HCT116 (cell line): Measurements from ENCODE around the gene LRRC66. TPM values are rescaled to one million over a fixed set of nuclear protein-coding genes. Genes with fewer than 3 reads are reported as not detected.

Source experiments
- ATAC-seq: fragments of 200-7000 bp; cut with Tn5 transposase; 2 replicates; pipeline ENCODE4 v1.9.1; 2020; ENCODE audit warnings: mild to moderate bottlenecking, moderate library complexity
- BruUV-seq: library from RNA; stranded (reverse); fragments of 400-500 nt; replicated peaks from 2 replicates; lab custom pipeline; 2021; lab: Mats Ljungman, UMichigan
- CTCF ChIA-PET: fragments of 300-600 bp; sonication (Branson Sonifier 250); formaldehyde crosslinking; loops from one replicate; lab custom pipeline; 2021; ENCODE audit warnings: antibody characterized with exemption; lab: Charles Lee
- POLR2A ChIA-PET: fragments of 300-600, 350-600 bp; sonication (Branson Sonifier 250); formaldehyde crosslinking; loops from one replicate; lab custom pipeline; 2021; ENCODE audit warnings: antibody characterized with exemption; lab: Charles Lee
- RAD21 ChIA-PET, 2 experiments: fragments of 300-600 bp; sonication (Branson Sonifier 250); formaldehyde crosslinking; loops; one replicate each; lab custom pipeline; 2023; ENCODE audit warnings: low total read pairs in 2 of 2; ENCODE audit not compliant: uncharacterized antibody in 2 of 2, unreplicated experiment in 2 of 2, low non-redundant PET in 1 of 2; lab: Charles Lee
- DNase-seq: peaks from one replicate; pipeline ENCODE4 v3.0.0-alpha.2; 2010; ENCODE audit warnings: low read depth, low spot score
- H2AFZ ChIP-seq: fragments of 200-600 bp; shearing (Covaris generic), sonication (generic); 2 replicates; pipeline ENCODE4 v1.6.1; 2017; ENCODE audit warnings: low read depth, mixed run types, mixed read lengths, antibody characterized with exemption, low read length; ENCODE audit not compliant: poor library complexity, severe bottlenecking
- H3K27ac ChIP-seq: 2 replicates; pipeline ENCODE4 v1.5.1; 2012; ENCODE audit warnings: low read depth, low read length
- H3K27me3 ChIP-seq: fragments of 200-600 bp; sonication (generic); 2 replicates; pipeline ENCODE4 v1.6.1; 2016; ENCODE audit warnings: mixed run types, low read length, mixed read lengths; ENCODE audit not compliant: insufficient read depth
- H3K36me3 ChIP-seq, 2 experiments: fragments of 200-500 bp in 1 of 2; fragments of 200-600 bp in 1 of 2; sonication (Bioruptor generic) in 1 of 2; sonication (generic) in 1 of 2; 2 replicates each; pipeline versions ENCODE4 v1.5.1 to v1.6.1; 2014 to 2016; ENCODE audit warnings: low read length in 2 of 2, inconsistent platforms in 1 of 2, mixed read lengths in 1 of 2, mixed run types in 1 of 2; ENCODE audit not compliant: insufficient read depth in 2 of 2, control insufficient read depth in 1 of 2
- H3K4me1 ChIP-seq, 2 experiments: fragments of 200-600 bp in 1 of 2; sonication (generic) in 1 of 2; 2 replicates each; pipeline versions ENCODE4 v1.5.1 to v1.6.1; 2012 to 2017; ENCODE audit warnings: low read length in 2 of 2, inconsistent platforms in 1 of 2, mild to moderate bottlenecking in 1 of 2, mixed read lengths in 1 of 2, mixed run types in 1 of 2, moderate library complexity in 1 of 2; ENCODE audit not compliant: insufficient read depth in 2 of 2, control insufficient read depth in 1 of 2
- H3K4me2 ChIP-seq: fragments of 200-600 bp; sonication (generic); 2 replicates; pipeline ENCODE4 v1.6.1; 2017; ENCODE audit warnings: mixed run types, low read length, mixed read lengths
- H3K4me3 ChIP-seq, 2 experiments: fragments of 200-600 bp in 1 of 2; sonication (generic) in 1 of 2; replicated peaks in 1 of 2; 2 replicates each; pipeline ENCODE4 v1.5.1; 2011 to 2016; ENCODE audit warnings: low read length in 2 of 2, control low read depth in 1 of 2, low read depth in 1 of 2, mild to moderate bottlenecking in 1 of 2, mixed read lengths in 1 of 2, mixed run types in 1 of 2
- H3K79me2 ChIP-seq: fragments of 200-600 bp; sonication (generic); 2 replicates; pipeline ENCODE4 v1.6.1; 2017; ENCODE audit warnings: mild to moderate bottlenecking, mixed run types, low read length, moderate library complexity, mixed read lengths; ENCODE audit not compliant: insufficient read depth
- H3K9ac ChIP-seq: fragments of 200-600 bp; sonication (generic); 2 replicates; pipeline ENCODE4 v1.6.1; 2016; ENCODE audit warnings: low read length, mixed read lengths
- H3K9me2 ChIP-seq: fragments of 200-600 bp; sonication (generic), shearing (Covaris generic); 2 replicates; pipeline ENCODE4 v1.6.1; 2017; ENCODE audit warnings: mixed run types, mild to moderate bottlenecking, moderate library complexity; ENCODE audit not compliant: insufficient read depth
- H3K9me3 ChIP-seq, 2 experiments: fragments of 200-500 bp in 1 of 2; fragments of 200-600 bp in 1 of 2; sonication (Bioruptor generic) in 1 of 2; sonication (generic) in 1 of 2; 2 replicates each; pipeline ENCODE4 v1.6.1; 2014 to 2017; ENCODE audit warnings: low read length in 2 of 2, mixed read lengths in 2 of 2, inconsistent platforms in 1 of 2, low read depth in 1 of 2, mild to moderate bottlenecking in 1 of 2, mixed run types in 1 of 2, moderate library complexity in 1 of 2; ENCODE audit not compliant: control insufficient read depth in 1 of 2, insufficient read depth in 1 of 2
- H4K20me1 ChIP-seq: fragments of 200-600 bp; sonication (generic), shearing (Covaris generic); 2 replicates; pipeline ENCODE4 v1.6.1; 2017; ENCODE audit warnings: mixed run types, mild to moderate bottlenecking, moderate library complexity; ENCODE audit not compliant: insufficient read depth
- ATF3 ChIP-seq: IDR thresholded peaks from 2 replicates; pipeline ENCODE4 v1.6.1; 2012
- CBX3 ChIP-seq: IDR thresholded peaks from 2 replicates; pipeline ENCODE4 v1.6.1; 2012; ENCODE audit warnings: low read depth
- CEBPB ChIP-seq: IDR thresholded peaks from 2 replicates; pipeline ENCODE4 v1.6.1; 2012; ENCODE audit warnings: low read depth
- EGR1 ChIP-seq: IDR thresholded peaks from 2 replicates; pipeline ENCODE4 v1.6.1; 2012; ENCODE audit warnings: low read depth
- EZH2phosphoT487 ChIP-seq: fragments of 200-600 bp; IDR thresholded peaks from 2 replicates; pipeline ENCODE4 v1.6.1; 2018; ENCODE audit warnings: antibody characterized with exemption, borderline replicate concordance
- JUND ChIP-seq: IDR thresholded peaks from 2 replicates; pipeline ENCODE4 v1.6.1; 2012
- POLR2A ChIP-seq: IDR thresholded peaks from 2 replicates; pipeline ENCODE4 v1.7.0; 2011; ENCODE audit warnings: borderline replicate concordance; ENCODE audit not compliant: insufficient read depth, insufficient read length; ENCODE audit errors: extremely low read depth
- POLR2AphosphoS5 ChIP-seq: IDR thresholded peaks from 2 replicates; pipeline ENCODE4 v1.6.1; 2011; ENCODE audit warnings: mild to moderate bottlenecking, low read depth, low read length, moderate library complexity
- SP1 ChIP-seq: IDR thresholded peaks from 2 replicates; pipeline ENCODE4 v1.6.1; 2012; ENCODE audit warnings: low read depth
- SRF ChIP-seq: IDR thresholded peaks from 2 replicates; pipeline ENCODE4 v1.6.1; 2012; ENCODE audit warnings: low read depth
- ZBTB33 ChIP-seq: IDR thresholded peaks from 2 replicates; pipeline ENCODE4 v1.6.1; 2011; ENCODE audit warnings: mild to moderate bottlenecking, low read length, moderate library complexity; ENCODE audit not compliant: insufficient replicate concordance; ENCODE audit errors: extremely low read depth
- ZFX ChIP-seq: fragments of 450-650 bp; IDR thresholded peaks from 2 replicates; pipeline ENCODE4 v1.6.1; 2017
- ZNF274 ChIP-seq: fragments of 200-500 bp; sonication (Bioruptor generic); IDR thresholded peaks from 2 replicates; pipeline ENCODE4 v1.6.1; 2014; ENCODE audit warnings: mild to moderate bottlenecking, low read depth, low read length, inconsistent platforms
- intact Hi-C: fragments of 100-400 bp; cut with micrococcal nuclease; formaldehyde crosslinking; loops from 2 replicates; pipeline ENCODE4 v1.10.0; 2022
- total RNA-seq: library from RNA; stranded (reverse); gene quantifications from one replicate; pipeline ENCODE4 v1.2.1, GENCODE V29; 2021; ENCODE audit not compliant: unreplicated experiment
- TF ChIP-seq, protein P1 (sequence below): IDR thresholded peaks from 2 replicates; pipeline ENCODE4 v1.6.1; 2012; ENCODE audit warnings: low read depth

The LRRC66 gene
- total RNA-seq, 1 experiment from 2014 or later = 0.12 TPM

DNA sequence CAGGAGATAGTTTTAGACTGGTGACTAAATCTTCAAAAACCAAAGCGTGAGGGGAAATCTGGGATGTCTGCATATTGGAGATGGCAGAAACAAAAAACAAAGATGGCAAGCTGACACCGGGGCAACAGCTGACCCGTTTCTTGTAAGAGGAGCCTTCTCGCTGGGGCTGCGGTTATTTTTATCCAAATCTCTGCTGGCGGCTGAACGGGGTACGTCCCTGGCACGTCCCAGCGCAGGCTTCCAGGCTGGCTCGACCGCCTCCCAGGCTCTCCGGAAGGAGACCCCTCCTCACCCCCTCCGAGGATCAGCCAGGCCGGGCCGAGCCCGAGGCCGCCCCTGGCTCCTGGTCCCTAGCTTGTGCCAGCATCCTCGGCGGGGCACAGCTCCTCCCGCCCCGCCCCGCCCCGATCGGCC is 17.5 kb upstream of the LRRC66 start:
- Histone ChIP-seq H3K79me2 (no peaks in the 10 kb centered on the region; the same call in 1 of the 2 replicates), H3K4me2 (peak overlapping the region; percentile 84), H2AFZ (peak overlapping the region; percentile 66), H3K9me3 (no peaks in the 10 kb centered on the region), H3K27ac (no peak overlapping the region), H4K20me1 (no peaks in the 10 kb centered on the region), H3K9me2 (no peaks in the 10 kb centered on the region), H3K27me3 (peaks cover 19% of the 10 kb centered on the region; the same call in 1 of the 2 replicates), H3K4me3 (peak overlapping the region; percentile 69 to 74), H3K4me1 (peaks cover 6 to 12% of the 10 kb centered on the region in 2 experiments; a peak in 2 of 4 replicates), H3K36me3 (no peaks in the 10 kb centered on the region; a peak in 1 of 4 replicates), H3K9ac (peak overlapping the region; percentile 57)
- intact Hi-C loops = no loop called here
- DNase-seq (no peak), ATAC-seq (peak; percentile 81)
- RAD21 ChIA-PET = no interaction called here
- TF ChIP-seq ZNF274 = no peak
- no peak for TF ChIP-seq SP1
- CTCF ChIA-PET = interaction anchor here (1.0 kb wide), 1 partner anchor 205 kb away, joined by 3 read pairs; no protein-coding TSS in a partner anchor
- BruUV-seq = no TSS peak
- POLR2A ChIA-PET = no interaction called here

- H3K27me3 ChIP-seq = peaks cover 13% of the 10 kb centered on the region; the same call in 1 of the 2 replicates
- H3K4me3 ChIP-seq = peak overlapping the region; percentile 69 to 74
- no peaks in the 10 kb centered on the region; the same call in 1 of the 2 replicates for H3K79me2 ChIP-seq
- ChIA-PET CTCF (interaction anchor here (1.0 kb wide), 1 partner anchor 11 kb away, joined by 3 read pairs; no protein-coding TSS in a partner anchor), POLR2A (no interaction called here), RAD21 (no interaction called here)
- no peaks in the 10 kb centered on the region; a peak in 1 of 4 replicates for H3K36me3 ChIP-seq
- H3K27ac ChIP-seq = no peak overlapping the region
- intact Hi-C loops = no loop called here
- H3K9ac ChIP-seq = peak overlapping the region; percentile 57
- no peaks in the 10 kb centered on the region for H3K9me2 ChIP-seq
- peaks cover 6 to 12% of the 10 kb centered on the region in 2 experiments; a peak in 2 of 4 replicates for H3K4me1 ChIP-seq
- H2AFZ ChIP-seq = peak overlapping the region; percentile 66
- DNase-seq (no peak), ATAC-seq (no peak)
- no peaks in the 10 kb centered on the region for H3K9me3 ChIP-seq
- TSS peak; percentile 37 for BruUV-seq
- no peaks in the 10 kb centered on the region for H4K20me1 ChIP-seq
- H3K4me2 ChIP-seq = peak overlapping the region; percentile 84
- TF ChIP-seq CBX3 (no peak), ATF3 (no peak), ZNF274 (no peak), SRF (no peak), CEBPB (no peak), POLR2A (no peak), ZBTB33 (no peak), EGR1 (no peak), ZFX (no peak), EZH2phosphoT487 (no peak), POLR2AphosphoS5 (no peak), JUND (no peak)
- TF ChIP-seq, protein P1, sequence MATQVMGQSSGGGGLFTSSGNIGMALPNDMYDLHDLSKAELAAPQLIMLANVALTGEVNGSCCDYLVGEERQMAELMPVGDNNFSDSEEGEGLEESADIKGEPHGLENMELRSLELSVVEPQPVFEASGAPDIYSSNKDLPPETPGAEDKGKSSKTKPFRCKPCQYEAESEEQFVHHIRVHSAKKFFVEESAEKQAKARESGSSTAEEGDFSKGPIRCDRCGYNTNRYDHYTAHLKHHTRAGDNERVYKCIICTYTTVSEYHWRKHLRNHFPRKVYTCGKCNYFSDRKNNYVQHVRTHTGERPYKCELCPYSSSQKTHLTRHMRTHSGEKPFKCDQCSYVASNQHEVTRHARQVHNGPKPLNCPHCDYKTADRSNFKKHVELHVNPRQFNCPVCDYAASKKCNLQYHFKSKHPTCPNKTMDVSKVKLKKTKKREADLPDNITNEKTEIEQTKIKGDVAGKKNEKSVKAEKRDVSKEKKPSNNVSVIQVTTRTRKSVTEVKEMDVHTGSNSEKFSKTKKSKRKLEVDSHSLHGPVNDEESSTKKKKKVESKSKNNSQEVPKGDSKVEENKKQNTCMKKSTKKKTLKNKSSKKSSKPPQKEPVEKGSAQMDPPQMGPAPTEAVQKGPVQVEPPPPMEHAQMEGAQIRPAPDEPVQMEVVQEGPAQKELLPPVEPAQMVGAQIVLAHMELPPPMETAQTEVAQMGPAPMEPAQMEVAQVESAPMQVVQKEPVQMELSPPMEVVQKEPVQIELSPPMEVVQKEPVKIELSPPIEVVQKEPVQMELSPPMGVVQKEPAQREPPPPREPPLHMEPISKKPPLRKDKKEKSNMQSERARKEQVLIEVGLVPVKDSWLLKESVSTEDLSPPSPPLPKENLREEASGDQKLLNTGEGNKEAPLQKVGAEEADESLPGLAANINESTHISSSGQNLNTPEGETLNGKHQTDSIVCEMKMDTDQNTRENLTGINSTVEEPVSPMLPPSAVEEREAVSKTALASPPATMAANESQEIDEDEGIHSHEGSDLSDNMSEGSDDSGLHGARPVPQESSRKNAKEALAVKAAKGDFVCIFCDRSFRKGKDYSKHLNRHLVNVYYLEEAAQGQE = no peak
These were observed 16.8 kb upstream of the LRRC66 start for GRCh38 chr4:52036886-52037530.
